Measurements from ENCODE around the gene TLCD5. TPM values are rescaled to one million over a fixed set of nuclear protein-coding genes. Genes with fewer than 3 reads are reported as not detected.

Gene TLCD5
- total RNA-seq, 2 experiments from 2014 or later: 1.2 to 1.4 TPM

- Mint-ChIP-seq H3K4me3 (no peak overlapping the region), H3K9me3 (no peaks in the 10 kb centered on the region), H3K36me3 (ENCODE audit: low read depth) (no peaks in the 10 kb centered on the region), H3K27me3 (peaks cover 49% of the 10 kb centered on the region), H3K27ac (no peak overlapping the region), H3K4me1 (no peaks in the 10 kb centered on the region)
- no peak for DNase-seq
- ChIA-PET POLR2A (no interaction called here), CTCF (interaction anchor here (1.5 to 10.1 kb wide), 2 partner anchors 62 to 125 kb away, joined by 3 to 272 read pairs; partner anchors contain the start of gene POU2F3)
Observed at GRCh38 chr11:120296554-120296953, 28.5 kb upstream of the TLCD5 start.

- POLR2A ChIA-PET: interaction anchor here (1.1 kb wide), 1 partner anchor 51 kb away, joined by 3 read pairs; no protein-coding TSS in a partner anchor
- CTCF ChIA-PET: interaction anchor here (0.9 to 10.1 kb wide), 3 partner anchors 53 to 104 kb away, joined by 3 to 272 read pairs (median 113); partner anchors contain the start of gene POU2F3
- no peak overlapping the region for H3K27ac Mint-ChIP-seq
- no peaks in the 10 kb centered on the region for H3K4me1 Mint-ChIP-seq
- no peak overlapping the region for H3K4me3 Mint-ChIP-seq
- H3K36me3 Mint-ChIP-seq (ENCODE audit: low read depth): no peaks in the 10 kb centered on the region
- no peaks in the 10 kb centered on the region for H3K9me3 Mint-ChIP-seq
- H3K27me3 Mint-ChIP-seq: peaks cover 49% of the 10 kb centered on the region
- no peak for DNase-seq
Observed at GRCh38 chr11:120298461-120298860, 26.6 kb upstream of the TLCD5 start.

GRCh38 chr11:120302001-120302805, 22.9 kb upstream of the TLCD5 start:
- no peak overlapping the region for H3K27ac Mint-ChIP-seq
- ChIA-PET CTCF (interaction anchor here (1.0 to 10.1 kb wide), 28 partner anchors 8 to 383 kb away, joined by 3 to 272 read pairs (median 4); partner anchors contain the start of gene POU2F3), POLR2A (interaction anchor here (1.0 to 1.3 kb wide), 2 partner anchors 59 to 66 kb away, joined by 3 to 4 read pairs; no protein-coding TSS in a partner anchor)
- H3K4me1 Mint-ChIP-seq: peaks cover 9% of the 10 kb centered on the region
- DNase-seq: no peak
- no peaks in the 10 kb centered on the region for H3K9me3 Mint-ChIP-seq
- no peaks in the 10 kb centered on the region for H3K36me3 Mint-ChIP-seq (ENCODE audit: low read depth)
- H3K27me3 Mint-ChIP-seq: peaks cover 39% of the 10 kb centered on the region
- no peak overlapping the region for H3K4me3 Mint-ChIP-seq

GRCh38 chr11:120303004-120303637, 22.0 kb upstream of the TLCD5 start:
- CTCF ChIA-PET: interaction anchor here (0.7 to 10.1 kb wide), 29 partner anchors 9 to 382 kb away, joined by 3 to 272 read pairs (median 4); partner anchors contain the start of gene POU2F3
- Mint-ChIP-seq H3K9me3 (no peaks in the 10 kb centered on the region), H3K36me3 (ENCODE audit: low read depth) (no peaks in the 10 kb centered on the region), H3K27me3 (peaks cover 34% of the 10 kb centered on the region), H3K27ac (no peak overlapping the region), H3K4me3 (no peak overlapping the region), H3K4me1 (peaks cover 9% of the 10 kb centered on the region)
- peak; percentile 58 for DNase-seq
- POLR2A ChIA-PET: interaction anchor here (1.0 kb wide), 1 partner anchor 67 kb away, joined by 4 read pairs; no protein-coding TSS in a partner anchor

- H3K4me1 Mint-ChIP-seq: peaks cover 9% of the 10 kb centered on the region
- ChIA-PET POLR2A (interaction anchor here (0.9 kb wide), 1 partner anchor 30 kb away, joined by 3 read pairs; no protein-coding TSS in a partner anchor), CTCF (interaction anchor here (0.6 to 10.1 kb wide), 6 partner anchors 14 to 179 kb away, joined by 3 to 272 read pairs (median 34); partner anchors contain the start of gene POU2F3)
- DNase-seq: no peak
- no peaks in the 10 kb centered on the region for H3K36me3 Mint-ChIP-seq (ENCODE audit: low read depth)
- no peak overlapping the region for H3K27ac Mint-ChIP-seq
- no peak overlapping the region for H3K4me3 Mint-ChIP-seq
- peaks cover 26% of the 10 kb centered on the region for H3K27me3 Mint-ChIP-seq
- no peaks in the 10 kb centered on the region for H3K9me3 Mint-ChIP-seq
Observed at GRCh38 chr11:120304526-120304925, 20.6 kb upstream of the TLCD5 start.

GRCh38 chr11:120305286-120305685, 19.8 kb upstream of the TLCD5 start:
- Mint-ChIP-seq H3K36me3 (ENCODE audit: low read depth) (no peaks in the 10 kb centered on the region), H3K4me3 (no peak overlapping the region), H3K9me3 (no peaks in the 10 kb centered on the region), H3K27ac (no peak overlapping the region), H3K4me1 (peaks cover 9% of the 10 kb centered on the region), H3K27me3 (peaks cover 21% of the 10 kb centered on the region)
- no peak for DNase-seq
- POLR2A ChIA-PET: no interaction called here
- CTCF ChIA-PET: interaction anchor here (9.0 to 10.1 kb wide), 2 partner anchors 60 to 71 kb away, joined by 113 to 272 read pairs; partner anchors contain the start of gene POU2F3

GRCh38 chr11:120306519-120307242, 18.4 kb upstream of the TLCD5 start:
- Mint-ChIP-seq H3K27ac (no peak overlapping the region), H3K36me3 (ENCODE audit: low read depth) (no peaks in the 10 kb centered on the region), H3K9me3 (no peaks in the 10 kb centered on the region), H3K4me1 (peaks cover 9% of the 10 kb centered on the region), H3K27me3 (peaks cover 20% of the 10 kb centered on the region), H3K4me3 (no peak overlapping the region)
- no peak for DNase-seq
- ChIA-PET CTCF (no interaction called here), POLR2A (no interaction called here)

GRCh38 chr11:120307476-120307875, 17.6 kb upstream of the TLCD5 start:
- Mint-ChIP-seq H3K4me1 (peaks cover 9% of the 10 kb centered on the region), H3K9me3 (no peaks in the 10 kb centered on the region), H3K27me3 (peaks cover 16% of the 10 kb centered on the region), H3K27ac (no peak overlapping the region), H3K36me3 (ENCODE audit: low read depth) (no peaks in the 10 kb centered on the region), H3K4me3 (no peak overlapping the region)
- DNase-seq: no peak
- CTCF ChIA-PET: no interaction called here
- POLR2A ChIA-PET: no interaction called here

- no peak for DNase-seq
- H3K27me3 Mint-ChIP-seq: peaks cover 22% of the 10 kb centered on the region
- H3K36me3 Mint-ChIP-seq (ENCODE audit: low read depth): no peaks in the 10 kb centered on the region
- CTCF ChIA-PET: no interaction called here
- no peak overlapping the region for H3K27ac Mint-ChIP-seq
- no peak overlapping the region for H3K4me3 Mint-ChIP-seq
- H3K4me1 Mint-ChIP-seq: peaks cover 9% of the 10 kb centered on the region
- POLR2A ChIA-PET: no interaction called here
- no peaks in the 10 kb centered on the region for H3K9me3 Mint-ChIP-seq
Observed at GRCh38 chr11:120308081-120308480, 17.0 kb upstream of the TLCD5 start.

- ChIA-PET CTCF (no interaction called here), POLR2A (no interaction called here)
- no peak overlapping the region for H3K4me3 Mint-ChIP-seq
- H3K36me3 Mint-ChIP-seq (ENCODE audit: low read depth): no peaks in the 10 kb centered on the region
- H3K27me3 Mint-ChIP-seq: peaks cover 14% of the 10 kb centered on the region
- peaks cover 2% of the 10 kb centered on the region for H3K4me1 Mint-ChIP-seq
- no peaks in the 10 kb centered on the region for H3K9me3 Mint-ChIP-seq
- H3K27ac Mint-ChIP-seq: no peak overlapping the region
- no peak for DNase-seq
Observed at GRCh38 chr11:120310870-120311269, 14.2 kb upstream of the TLCD5 start.

GRCh38 chr11:120314861-120315260, 10.2 kb upstream of the TLCD5 start:
- Mint-ChIP-seq H3K27ac (no peak overlapping the region), H3K27me3 (peaks cover 33% of the 10 kb centered on the region), H3K4me1 (peaks cover 2% of the 10 kb centered on the region), H3K9me3 (no peaks in the 10 kb centered on the region), H3K36me3 (ENCODE audit: low read depth) (no peaks in the 10 kb centered on the region), H3K4me3 (no peak overlapping the region)
- CTCF ChIA-PET: interaction anchor here (1.3 to 1.7 kb wide), 2 partner anchors 12 to 14 kb away, joined by 5 to 6 read pairs; no protein-coding TSS in a partner anchor
- POLR2A ChIA-PET: no interaction called here
- DNase-seq: no peak

GRCh38 chr11:120316880-120317688, 8.0 kb upstream of the TLCD5 start:
- peaks cover 41% of the 10 kb centered on the region for H3K27me3 Mint-ChIP-seq
- H3K4me1 Mint-ChIP-seq: peaks cover 2% of the 10 kb centered on the region
- no peak for DNase-seq
- CTCF ChIA-PET: interaction anchor here (1.2 to 2.7 kb wide), 2 partner anchors 14 to 18 kb away, joined by 3 to 16 read pairs; no protein-coding TSS in a partner anchor
- POLR2A ChIA-PET: no interaction called here
- no peaks in the 10 kb centered on the region for H3K9me3 Mint-ChIP-seq
- no peak overlapping the region for H3K4me3 Mint-ChIP-seq
- H3K27ac Mint-ChIP-seq: no peak overlapping the region
- H3K36me3 Mint-ChIP-seq (ENCODE audit: low read depth): no peaks in the 10 kb centered on the region
